A549 (cell line): ENCODE measurements around the gene CHD6.

Experiments
- ESRRA ChIP-seq: fragments of 150-350 bp; IDR thresholded peaks from 2 replicates; pipeline ENCODE4 v1.6.1; 2014; ENCODE audit warnings: mild to moderate bottlenecking, low read length, borderline replicate concordance
- SMC3 ChIP-seq: fragments of >200 bp; sonication (Bioruptor Twin); formaldehyde crosslinking; IDR thresholded peaks from 3 replicates; pipeline ENCODE4 v1.6.1; 2018; ENCODE audit warnings: inconsistent platforms

- TF ChIP-seq SMC3 = no peak
- TF ChIP-seq ESRRA = no peak
Measured at GRCh38 chr20:41499064-41499463, 119.1 kb downstream of the CHD6 start.
